A549 treated with CpdA at 1 μM for 4 hours (cell line): ENCODE data around the gene BMX. TPM values are rescaled to one million over a fixed set of nuclear protein-coding genes. Genes with fewer than 3 reads are reported as not detected.

Source experiments
- total RNA-seq: library from RNA; stranded (reverse); fragments of 200-300 nt; extraction: Qiagen RNA extraction; gene quantifications from 5 replicates; pipeline ENCODE4 v1.2.3, GENCODE V29; 2022; ENCODE audit warnings: low read depth

Gene BMX
- total RNA-seq: not detected in 5 replicates

DNA sequence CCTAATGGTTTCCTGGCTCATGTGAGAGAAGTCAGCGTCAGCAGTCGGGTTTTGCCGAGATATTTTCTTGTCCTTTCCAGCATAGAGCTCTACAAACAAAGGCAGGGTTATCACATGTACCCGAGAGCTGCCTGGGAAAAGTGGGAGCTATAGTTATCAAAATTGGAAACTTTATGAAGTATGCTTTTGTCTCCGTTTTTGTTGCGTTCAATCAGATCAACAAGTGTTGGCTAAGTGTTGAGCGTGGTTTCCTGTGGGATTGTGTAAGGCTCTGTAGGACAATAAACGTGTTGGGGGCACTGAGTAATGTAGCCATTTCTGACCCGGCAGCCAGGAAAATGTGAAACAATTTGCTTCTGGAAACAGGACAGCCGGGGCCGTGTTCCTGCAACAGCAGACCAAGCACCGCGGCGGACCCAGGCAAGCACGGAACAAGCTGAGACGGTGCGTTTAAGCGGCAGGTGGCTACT, at the start of gene BMX:
BMX (plus strand) TSS at position 311 of the 470 bp plus-strand sequence. CDS start 7,547 bp downstream, outside the sequence.

DNA sequence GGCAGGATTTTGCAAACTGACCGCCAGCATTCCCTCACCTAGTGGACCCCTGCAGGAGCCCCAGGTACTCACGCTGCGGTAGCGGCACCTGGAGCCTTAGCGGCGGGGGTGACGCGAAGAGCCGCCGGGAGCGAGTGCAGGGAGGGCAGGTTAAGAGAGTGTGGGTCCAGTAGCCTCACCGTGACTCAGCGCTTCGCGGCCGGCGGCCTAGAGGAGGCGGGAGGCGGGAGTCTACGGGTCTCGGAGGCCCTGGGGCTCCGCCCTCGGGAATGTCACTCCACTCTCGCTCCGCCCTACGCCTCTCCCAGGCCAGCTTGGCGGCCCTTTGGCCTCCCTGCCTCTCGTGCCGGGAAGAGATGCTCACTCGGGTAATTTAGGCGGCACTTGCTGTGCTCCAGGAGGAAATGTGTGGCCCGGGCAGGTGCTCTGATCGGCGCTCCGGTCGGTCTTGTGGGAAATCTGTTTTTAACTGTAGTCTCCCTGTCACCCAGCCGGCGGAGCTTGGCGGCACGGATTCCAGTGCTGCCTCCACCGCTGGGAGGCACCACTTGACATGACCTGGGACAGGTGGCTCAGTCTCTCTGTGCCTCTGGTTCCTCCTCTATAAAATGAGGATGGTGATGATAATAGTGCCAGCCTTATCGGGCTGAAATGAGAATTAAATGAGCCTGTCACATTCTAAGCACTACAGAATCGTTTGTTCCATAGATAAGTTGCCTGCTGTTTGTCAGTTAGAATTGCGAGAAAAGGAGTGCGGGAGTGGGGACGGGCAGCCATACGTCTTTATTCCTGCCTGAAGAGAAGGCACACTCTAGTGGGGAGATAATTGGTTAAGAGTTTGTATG, 7.3 kb upstream of the BMX start, which contains the start of gene PIR:
PIR (minus strand) TSS at position 216 of the 845 bp plus-strand sequence. CDS start 2,076 bp downstream, outside the sequence.

DNA sequence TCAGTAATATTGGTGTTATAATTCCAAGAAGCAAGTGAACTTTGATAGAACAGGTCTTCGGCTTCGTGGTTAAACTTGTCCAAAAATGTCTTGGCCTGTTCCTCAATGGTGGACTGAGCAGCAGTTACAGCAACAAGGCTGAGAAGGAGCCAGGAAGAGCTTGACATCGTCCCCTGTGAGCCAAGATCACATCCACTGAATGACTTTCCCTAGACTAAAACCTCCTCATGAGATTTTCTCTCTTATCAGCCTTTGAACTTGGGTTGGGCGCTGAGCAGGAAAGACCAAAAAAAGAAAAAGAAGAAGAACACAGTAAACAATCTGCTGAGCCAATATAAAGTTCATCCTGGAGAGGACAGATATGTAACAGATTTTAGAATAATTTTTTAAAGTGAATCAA, 100.1 kb downstream of the BMX start, which contains the start of gene ACE2:
ACE2 (minus strand) TSS at position 216 of the 400 bp plus-strand sequence; CDS start at position 167, 49 bp downstream.

Other genes starting within 250 kb of the BMX start
- 20.0 to 27.1 TPM (median 21.0 TPM) in 5 replicates for gene ASB9, start 230.7 kb upstream of the BMX start, total RNA-seq
- 0.03 TPM in 1 of 5 replicates, not detected in the others for gene ASB11, start 185.2 kb upstream of the BMX start, total RNA-seq
- 7.6 to 14.6 TPM (median 8.8 TPM) in 5 replicates for gene PIGA, start 165.3 kb upstream of the BMX start, total RNA-seq
- 0.27 to 0.84 TPM (median 0.32 TPM) in 5 replicates for gene VEGFD, start 116.4 kb upstream of the BMX start, total RNA-seq
- 49.8 to 58.6 TPM (median 57.7 TPM) in 5 replicates for gene PIR, start 7.5 kb upstream of the BMX start, total RNA-seq
- gene ACE2, start 100.2 kb downstream of the BMX start, total RNA-seq: 0.01 TPM in 1 of 5 replicates, not detected in the others
- gene CLTRN, start 164.0 kb downstream of the BMX start, total RNA-seq: 0.70 to 1.5 TPM (median 0.77 TPM) in 5 replicates
- gene CA5B, start 237.5 kb downstream of the BMX start, total RNA-seq: 1.9 to 2.9 TPM (median 2.4 TPM) in 5 replicates